ENCODE measurements around the gene AUNIP.
A peak's percentile ranks its signal among the peaks of the same experiment; 100 is the strongest.

Gene AUNIP

GRCh38 chr1:25889470-25889869, 30.2 kb upstream of the AUNIP start:
- no peak for DNase-seq (ENCODE audit: low read depth)

DNA sequence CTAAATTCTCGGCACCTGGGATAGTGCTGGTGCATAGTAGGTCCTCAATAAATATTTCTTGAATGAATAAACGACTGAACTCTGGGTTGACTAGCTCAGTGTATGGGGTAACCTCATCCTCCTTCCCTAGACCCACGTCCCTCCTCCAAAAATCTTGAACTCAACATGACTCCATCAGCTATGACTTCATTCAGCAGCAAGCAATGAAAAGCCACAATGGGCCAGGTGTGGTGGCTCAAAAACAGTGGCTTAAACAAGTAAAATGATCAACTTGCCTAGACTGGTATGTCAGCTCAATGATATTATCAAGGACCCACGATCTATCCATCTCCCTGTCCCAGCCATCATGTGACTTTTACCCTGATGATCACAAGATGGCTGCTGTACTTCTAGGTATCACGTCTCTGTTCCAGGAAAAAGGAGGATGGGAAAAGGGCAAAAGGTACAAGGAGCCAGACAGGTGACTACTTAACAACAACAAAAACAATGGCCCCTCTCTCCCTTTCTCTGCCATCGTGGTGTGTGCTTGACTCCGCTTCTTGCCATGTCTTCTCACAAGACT, 29.2 kb upstream of the AUNIP start:
- no peak for DNase-seq (ENCODE audit: low read depth)

DNA sequence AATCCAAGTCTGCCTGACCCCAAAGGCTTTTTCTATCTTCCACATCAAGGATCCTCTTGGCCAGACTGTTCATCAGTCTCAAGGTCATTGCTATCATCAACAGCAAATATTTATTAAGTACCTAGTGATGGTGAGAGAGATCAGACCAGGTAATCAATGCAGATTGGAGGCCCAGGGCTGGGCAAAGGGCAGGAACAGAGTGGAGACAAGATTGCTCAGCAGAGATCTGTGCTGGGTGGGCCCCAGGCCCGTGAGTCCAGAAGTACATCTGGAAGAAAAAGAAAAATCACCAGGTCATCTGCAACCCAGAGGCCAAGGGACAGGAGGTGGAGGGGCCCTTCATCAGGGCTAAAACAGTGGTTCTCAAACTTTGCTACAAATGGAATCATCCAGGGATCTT, 26.3 kb upstream of the AUNIP start:
- no peak for DNase-seq (ENCODE audit: low read depth)

GRCh38 chr1:25881266-25881665, 22.0 kb upstream of the AUNIP start:
- DNase-seq (ENCODE audit: low read depth): no peak

DNA sequence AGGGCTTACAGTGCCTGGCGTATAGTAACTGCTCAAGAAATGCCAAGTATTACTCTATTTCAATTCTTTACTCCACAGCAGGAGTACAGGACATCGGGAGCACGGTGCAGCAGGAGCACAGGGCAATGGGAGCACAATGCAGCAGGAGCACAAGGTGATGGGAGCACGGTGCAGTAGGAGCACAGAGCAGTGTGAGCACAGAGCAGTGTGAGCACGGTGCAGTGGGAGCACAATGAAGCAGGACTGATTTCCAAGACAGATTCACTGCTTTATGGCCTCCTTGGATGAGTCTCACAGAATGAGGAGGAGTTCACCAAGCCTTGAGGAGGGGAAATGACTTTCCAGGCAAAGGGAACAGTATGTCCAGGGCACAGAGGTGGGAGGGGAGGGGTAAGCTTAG, 21.3 kb upstream of the AUNIP start:
- no peak for DNase-seq (ENCODE audit: low read depth)

DNA sequence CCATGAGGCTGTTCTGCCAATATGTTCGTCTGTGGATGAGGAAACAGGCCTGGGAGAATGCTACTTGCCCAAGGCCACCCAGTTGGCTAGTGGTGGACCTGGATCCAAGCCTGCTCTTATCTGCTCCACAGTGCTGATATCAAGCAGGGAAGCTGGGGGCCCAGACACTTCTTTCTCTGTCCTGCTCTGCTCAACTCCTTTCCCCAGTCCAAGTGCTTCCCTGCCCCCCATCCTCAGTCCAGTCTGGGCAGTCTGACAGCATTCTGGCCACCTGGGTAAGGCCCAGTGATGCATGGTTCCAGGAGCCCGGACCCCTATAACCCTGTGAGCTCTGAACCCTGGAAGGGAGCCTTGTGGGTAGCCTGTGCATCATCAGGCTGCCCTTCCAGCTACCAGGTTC, 20.4 kb upstream of the AUNIP start:
- DNase-seq (ENCODE audit: low read depth): no peak

DNA sequence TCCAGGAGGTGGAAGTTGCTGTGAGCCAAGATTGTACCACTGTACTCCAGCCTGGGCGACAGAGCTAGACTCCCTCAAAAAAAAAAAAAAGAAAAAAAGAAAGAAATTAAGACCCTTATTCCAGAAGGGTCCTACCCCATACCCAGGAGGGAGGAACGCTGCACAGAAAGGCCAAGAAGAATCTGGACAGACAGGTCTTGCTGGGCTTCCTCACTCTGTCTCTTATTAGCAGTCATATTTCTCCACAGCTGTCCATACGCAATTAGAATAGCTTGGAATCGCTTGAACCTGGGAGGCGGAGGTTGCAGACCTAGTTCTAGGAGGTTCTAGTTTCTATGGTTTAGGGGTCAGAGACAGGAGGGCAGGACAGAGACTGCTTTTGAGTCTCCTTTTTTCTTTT, 19.4 kb upstream of the AUNIP start:
- no peak for DNase-seq (ENCODE audit: low read depth)

DNA sequence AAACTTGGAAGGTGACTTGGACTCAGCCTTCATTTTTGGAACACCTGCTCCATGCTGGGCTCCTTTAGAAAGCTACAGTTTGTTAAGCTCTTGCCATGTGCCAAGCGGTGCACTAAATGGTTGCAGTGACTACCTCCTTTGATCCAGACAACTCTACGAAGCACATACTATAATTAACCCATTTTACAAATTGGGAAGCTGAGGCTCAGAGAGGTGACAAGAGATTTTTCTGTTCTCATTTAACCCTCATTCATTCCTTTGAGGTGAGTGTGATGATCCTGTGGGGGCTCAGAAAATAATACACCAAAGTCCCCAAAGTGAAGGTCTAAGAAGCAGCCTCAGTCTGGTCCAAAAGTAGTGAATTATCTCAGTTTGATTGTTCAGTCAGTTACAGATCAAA, 17.9 kb upstream of the AUNIP start:
- DNase-seq (ENCODE audit: low read depth): no peak

DNA sequence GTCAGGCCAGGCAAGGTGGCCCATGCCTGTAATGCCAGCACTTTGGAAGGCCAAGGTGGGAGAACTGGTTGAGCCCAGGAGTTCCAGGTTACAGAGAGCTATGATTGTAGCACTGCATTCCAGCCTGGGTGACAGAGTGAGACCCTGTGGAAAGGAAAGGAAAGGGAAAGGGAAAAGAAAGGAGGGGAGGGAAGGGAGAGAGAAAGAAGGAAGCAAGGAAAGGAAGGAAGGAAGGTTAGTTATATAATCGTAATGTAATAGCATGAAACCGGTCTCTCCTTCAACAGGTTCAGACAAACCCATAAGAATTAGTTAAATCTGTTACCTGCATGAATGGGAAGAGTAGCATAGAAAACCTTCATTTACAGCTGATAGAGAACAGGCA, 17.4 kb upstream of the AUNIP start:
- DNase-seq (ENCODE audit: low read depth): no peak

GRCh38 chr1:25875856-25876692, 16.8 kb upstream of the AUNIP start:
- no peak for DNase-seq (ENCODE audit: low read depth)

DNA sequence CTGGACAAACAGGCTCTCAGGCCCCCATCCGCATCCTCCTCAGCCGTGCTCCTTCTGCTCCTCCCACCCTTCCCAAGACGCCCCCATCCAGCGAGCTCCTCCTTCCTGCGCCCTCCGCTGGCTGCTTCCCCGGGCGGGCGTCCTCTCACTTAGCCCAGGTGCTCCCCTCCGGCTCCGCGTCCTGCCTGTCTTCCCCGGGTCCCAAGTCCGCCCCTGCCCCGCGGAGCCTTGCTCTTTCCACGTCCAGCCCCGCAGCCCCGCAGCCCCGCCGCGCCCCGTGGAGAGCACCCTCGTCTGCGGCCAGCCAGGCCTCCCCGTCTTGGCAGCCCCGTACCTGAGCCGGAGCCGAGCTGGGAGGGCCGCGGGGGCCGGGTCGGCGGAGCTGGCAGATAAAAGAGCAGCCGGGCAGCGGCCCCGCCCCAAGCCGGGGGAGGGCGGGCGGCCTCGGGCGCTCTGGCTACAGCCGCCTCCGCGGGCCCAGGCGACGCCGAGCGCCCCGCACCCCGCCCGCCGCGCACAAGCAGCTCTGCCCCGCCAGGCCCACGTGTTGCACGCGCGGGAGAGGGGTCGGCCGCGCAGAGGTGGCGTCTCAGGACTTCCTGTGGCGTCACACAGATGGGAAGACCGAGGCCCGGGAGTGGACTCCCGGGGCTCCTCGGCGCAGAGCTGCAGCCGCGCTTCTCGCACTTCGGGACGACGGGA, 16.0 kb upstream of the AUNIP start, which contains the start of gene PAQR7:
Gene PAQR7, minus strand, starts transcription at position 555 of the 702 bp plus-strand sequence. CDS start 11,869 bp downstream, outside the sequence.
- DNase-seq (ENCODE audit: low read depth): peak; percentile 49

DNA sequence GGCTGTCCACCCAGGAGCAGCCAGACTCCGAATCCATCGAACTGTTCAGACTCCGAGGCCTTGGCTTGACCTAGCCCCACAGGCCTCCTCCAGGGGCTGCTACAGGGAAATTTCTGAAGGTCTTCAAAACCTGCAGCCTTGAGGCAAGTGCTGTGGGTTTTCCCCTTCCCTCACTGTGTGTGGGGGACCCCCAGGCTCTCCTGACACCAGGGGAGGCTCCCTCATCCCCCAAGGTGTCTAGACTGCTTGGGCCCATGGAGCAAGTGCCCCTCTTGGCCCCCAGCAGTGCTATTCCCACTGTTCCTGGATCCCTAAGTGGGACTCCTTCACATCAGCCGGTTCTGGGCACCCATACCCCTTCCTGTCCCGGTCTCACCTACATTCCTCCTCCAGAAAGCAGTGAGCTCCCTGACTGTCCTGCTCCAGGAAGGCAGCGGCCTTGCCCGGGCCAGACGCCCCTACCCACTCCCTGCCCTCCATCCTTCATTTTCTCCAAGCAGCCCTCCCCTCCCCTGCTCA, 15.4 kb upstream of the AUNIP start:
- no peak for DNase-seq (ENCODE audit: low read depth)

GRCh38 chr1:25874209-25874608, 15.0 kb upstream of the AUNIP start:
- DNase-seq (ENCODE audit: low read depth): no peak

DNA sequence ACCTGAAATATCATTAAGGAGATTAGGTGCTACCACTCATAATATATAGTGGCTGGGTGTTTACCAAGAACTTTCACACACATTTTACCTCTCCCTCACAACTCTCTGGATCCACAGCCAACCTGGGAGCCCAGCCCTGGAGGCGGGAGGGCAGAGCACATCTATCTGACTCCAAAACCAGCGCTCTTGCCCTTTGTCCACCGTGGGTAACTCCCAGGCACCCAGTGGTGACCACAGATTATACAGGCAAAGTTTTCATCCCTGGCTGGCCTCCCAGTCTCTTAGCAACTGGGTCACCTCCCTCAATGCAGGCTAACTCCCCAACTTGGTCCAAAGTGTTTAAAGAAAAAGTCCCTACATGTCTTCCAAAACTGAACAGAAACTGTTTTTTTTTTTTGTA, 13.9 kb upstream of the AUNIP start:
- DNase-seq (ENCODE audit: low read depth): no peak

GRCh38 chr1:25872713-25873112, 13.5 kb upstream of the AUNIP start:
- DNase-seq (ENCODE audit: low read depth): no peak

GRCh38 chr1:25871704-25872494, 12.6 kb upstream of the AUNIP start:
- DNase-seq (ENCODE audit: low read depth): no peak

- no peak for DNase-seq (ENCODE audit: low read depth)
These were observed 11.9 kb upstream of the AUNIP start for GRCh38 chr1:25871086-25871703.

DNA sequence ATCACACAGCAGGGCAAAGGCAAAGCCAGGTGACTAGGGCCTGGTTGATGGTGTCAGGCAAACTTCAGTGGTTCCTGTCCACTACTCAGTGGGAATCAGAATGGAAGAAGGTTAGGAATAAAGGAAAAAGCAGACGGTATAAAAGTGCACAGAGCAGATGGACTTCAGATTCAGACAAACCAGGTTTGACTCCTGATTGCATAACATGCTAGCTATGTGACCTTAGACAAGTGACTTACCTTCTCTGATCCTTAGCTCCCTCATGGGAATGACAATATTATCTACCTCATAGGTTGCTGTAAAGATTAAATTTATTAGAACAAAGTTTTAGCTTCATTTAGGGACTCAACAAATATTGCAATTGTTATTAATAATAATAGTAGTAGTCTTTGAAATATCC, 11.4 kb upstream of the AUNIP start:
- no peak for DNase-seq (ENCODE audit: low read depth)

- no peak for DNase-seq (ENCODE audit: low read depth)
These were observed 10.8 kb upstream of the AUNIP start for GRCh38 chr1:25869909-25870606.

DNA sequence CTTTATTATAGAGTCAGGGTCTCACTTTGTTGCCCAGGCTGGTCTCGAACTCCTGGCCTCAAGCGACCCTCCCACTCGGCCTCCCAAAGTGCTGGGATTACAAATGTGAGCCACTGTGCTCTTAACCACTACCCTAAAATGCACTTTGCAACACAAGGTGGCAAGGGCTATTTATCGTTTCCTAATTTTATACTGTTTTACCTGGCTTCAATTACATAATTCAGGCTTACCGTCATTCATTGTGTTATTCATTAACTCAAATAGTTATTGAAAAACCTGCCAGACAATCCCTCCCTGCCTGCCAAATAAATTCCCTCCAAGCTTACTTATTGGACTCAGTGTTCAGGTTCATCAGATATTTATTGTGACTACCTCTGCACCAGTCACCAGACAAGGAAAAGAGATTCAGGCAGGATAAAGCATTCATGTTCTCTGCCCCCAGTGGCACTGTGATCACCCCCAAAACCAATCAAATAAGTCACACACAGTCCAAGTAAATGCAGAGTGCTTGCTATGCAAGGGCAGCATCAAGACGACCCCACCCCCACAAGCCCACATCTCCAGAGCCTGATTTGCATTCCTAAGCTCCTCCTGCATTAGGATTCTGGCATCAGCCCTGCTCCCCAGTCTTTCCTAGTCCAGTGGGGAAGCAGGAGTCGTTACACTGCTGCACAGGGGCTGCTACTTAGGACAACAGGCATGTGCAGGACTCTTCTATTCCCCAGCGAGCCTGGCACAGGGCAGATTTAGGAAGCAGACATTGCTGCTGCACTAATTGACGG, 8.1 kb upstream of the AUNIP start:
- DNase-seq (ENCODE audit: low read depth): no peak
